SK-N-SH treated with all-trans-retinoic acid at 6 μM for 48 hours (cell line): ENCODE results near the gene RSAD1.

Experiments
- ATAC-seq: fragments of 200-7000 bp; cut with Tn5 transposase; 3 replicates; pipeline ENCODE4 v1.9.1; 2020; ENCODE audit warnings: mild to moderate bottlenecking, moderate library complexity
- ARNTL ChIP-seq: fragments of 450-650 bp; formaldehyde crosslinking; IDR thresholded peaks from 2 replicates; pipeline ENCODE4 v1.5.0; 2020; ENCODE audit warnings: low read depth, mild to moderate bottlenecking, moderate library complexity, borderline replicate concordance
- BACH2 ChIP-seq: fragments of 250-450 bp; sonication (Bioruptor Pico); IDR thresholded peaks from 2 replicates; pipeline ENCODE4 v1.9.0; 2021; ENCODE audit warnings: mild to moderate bottlenecking, borderline replicate concordance
- CREB5 ChIP-seq: fragments of 250-450 bp; sonication (Bioruptor Pico); IDR thresholded peaks from 2 replicates; pipeline ENCODE4 v1.5.1; 2020; ENCODE audit warnings: low read depth, mild to moderate bottlenecking, moderate library complexity
- CSDC2 ChIP-seq: fragments of 250-450 bp; sonication (Bioruptor Pico); IDR thresholded peaks from 2 replicates; pipeline ENCODE4 v1.5.0; 2020; ENCODE audit warnings: mild to moderate bottlenecking, moderate library complexity
- ESRRG ChIP-seq: fragments of 250-450 bp; sonication (Bioruptor Pico); IDR thresholded peaks from 2 replicates; pipeline ENCODE4 v1.6.1; 2021; ENCODE audit warnings: mild to moderate bottlenecking
- OSR1 ChIP-seq: fragments of 250-450 bp; sonication (Bioruptor Pico); IDR thresholded peaks from 2 replicates; pipeline ENCODE4 v1.8.0; 2022; ENCODE audit warnings: moderate library complexity, mild to moderate bottlenecking, inconsistent platforms
- PATZ1 ChIP-seq: fragments of 250-450 bp; sonication (Bioruptor Pico); IDR thresholded peaks from 2 replicates; pipeline ENCODE4 v1.8.0; 2020; ENCODE audit warnings: mild to moderate bottlenecking, moderate library complexity, borderline replicate concordance
- POU6F1 ChIP-seq: fragments of 250-450 bp; sonication (Bioruptor Pico); IDR thresholded peaks from 2 replicates; pipeline ENCODE4 v1.8.0; 2021; ENCODE audit warnings: low read depth, mild to moderate bottlenecking, moderate library complexity, borderline replicate concordance
- RARB ChIP-seq: fragments of 250-450 bp; sonication (Bioruptor Pico); IDR thresholded peaks from 2 replicates; pipeline ENCODE4 v1.8.0; 2021; ENCODE audit warnings: mild to moderate bottlenecking, moderate library complexity
- SNAI2 ChIP-seq: fragments of 250-450 bp; sonication (Bioruptor Pico); IDR thresholded peaks from 2 replicates; pipeline ENCODE4 v1.5.0; 2020; ENCODE audit warnings: mild to moderate bottlenecking, moderate library complexity
- TCF4 ChIP-seq: fragments of 250-450 bp; sonication (Bioruptor Pico); IDR thresholded peaks from 2 replicates; pipeline ENCODE4 v1.8.0; 2021; ENCODE audit warnings: mild to moderate bottlenecking, moderate library complexity, borderline replicate concordance
- TSHZ2 ChIP-seq: fragments of 250-450 bp; sonication (Bioruptor Pico); IDR thresholded peaks from 2 replicates; pipeline ENCODE4 v1.5.0; 2020; ENCODE audit warnings: mild to moderate bottlenecking, moderate library complexity
- ZFP3 ChIP-seq: fragments of 250-450 bp; sonication (Bioruptor Pico); IDR thresholded peaks from 2 replicates; pipeline ENCODE4 v1.5.0; 2020; ENCODE audit warnings: mild to moderate bottlenecking, moderate library complexity
- ZFP30 ChIP-seq: fragments of 450-650 bp; formaldehyde crosslinking; IDR thresholded peaks from 2 replicates; pipeline ENCODE4 v1.5.0; 2022; ENCODE audit warnings: mild to moderate bottlenecking, moderate library complexity
- ZNF565 ChIP-seq: fragments of 450-650 bp; formaldehyde crosslinking; conservative IDR thresholded peaks from 2 replicates; pipeline ENCODE4 v1.5.0; 2020; ENCODE audit warnings: low read depth, mild to moderate bottlenecking, moderate library complexity
- ZNF70 ChIP-seq: fragments of 450-650 bp; formaldehyde crosslinking; IDR thresholded peaks from 2 replicates; pipeline ENCODE4 v1.5.0; 2020; ENCODE audit warnings: mild to moderate bottlenecking, moderate library complexity
- ZNF8 ChIP-seq: fragments of 450-650 bp; formaldehyde crosslinking; IDR thresholded peaks from 2 replicates; pipeline ENCODE4 v1.5.0; 2020; ENCODE audit warnings: mild to moderate bottlenecking, moderate library complexity

Gene RSAD1

GRCh38 chr17:50430821-50431618 is 47.6 kb upstream of the RSAD1 start:
- TF ChIP-seq RARB (CRISPR knock-in tag) (no peak), ESRRG (CRISPR knock-in tag) (no peak), SNAI2 (CRISPR knock-in tag) (no peak), POU6F1 (CRISPR knock-in tag) (no peak), CSDC2 (CRISPR knock-in tag) (no peak), BACH2 (CRISPR knock-in tag) (no peak), CREB5 (CRISPR knock-in tag) (no peak), PATZ1 (CRISPR knock-in tag) (no peak), ZNF70 (no peak), TCF4 (CRISPR knock-in tag) (no peak)
- no peak for ATAC-seq

GRCh38 chr17:50432125-50432762 is 46.4 kb upstream of the RSAD1 start:
- no peak for TF ChIP-seq ZFP30 (CRISPR knock-in tag)
- TF ChIP-seq TCF4 (CRISPR knock-in tag) = no peak
- TF ChIP-seq BACH2 (CRISPR knock-in tag) = no peak
- no peak for TF ChIP-seq SNAI2 (CRISPR knock-in tag)
- no peak for TF ChIP-seq ZNF8 (CRISPR knock-in tag)
- no peak for TF ChIP-seq ZFP3 (CRISPR knock-in tag)
- no peak for TF ChIP-seq ESRRG (CRISPR knock-in tag)
- no peak for TF ChIP-seq TSHZ2
- TF ChIP-seq ARNTL = no peak
- TF ChIP-seq PATZ1 (CRISPR knock-in tag) = no peak
- no peak for TF ChIP-seq POU6F1 (CRISPR knock-in tag)
- TF ChIP-seq OSR1 (CRISPR knock-in tag) = no peak
- no peak for TF ChIP-seq ZNF565 (CRISPR knock-in tag)
- ATAC-seq = no peak
